Myocyte (in vitro differentiated cells): ENCODE data around the gene POLN. TPM values are rescaled to one million over a fixed set of nuclear protein-coding genes. Genes with fewer than 3 reads are reported as not detected.
A peak's percentile ranks its signal among the peaks of the same experiment; 100 is the strongest.

Experiments used
- DNase-seq: peaks from one replicate; pipeline ENCODE4 v3.0.0-alpha.2; 2012; ENCODE audit warnings: low read depth
- total RNA-seq: library from RNA; depleted of rRNA; stranded (reverse); fragments of >200 nt; gene quantifications from 2 replicates; pipeline ENCODE4 v1.2.3, GENCODE V29; 2014

Gene POLN
- total RNA-seq, 1 donor from 2014 or later, result 7.8 TPM

GRCh38 chr4:2252530-2253091 is 10.7 kb upstream of the POLN start:
- DNase-seq, result no peak

DNA sequence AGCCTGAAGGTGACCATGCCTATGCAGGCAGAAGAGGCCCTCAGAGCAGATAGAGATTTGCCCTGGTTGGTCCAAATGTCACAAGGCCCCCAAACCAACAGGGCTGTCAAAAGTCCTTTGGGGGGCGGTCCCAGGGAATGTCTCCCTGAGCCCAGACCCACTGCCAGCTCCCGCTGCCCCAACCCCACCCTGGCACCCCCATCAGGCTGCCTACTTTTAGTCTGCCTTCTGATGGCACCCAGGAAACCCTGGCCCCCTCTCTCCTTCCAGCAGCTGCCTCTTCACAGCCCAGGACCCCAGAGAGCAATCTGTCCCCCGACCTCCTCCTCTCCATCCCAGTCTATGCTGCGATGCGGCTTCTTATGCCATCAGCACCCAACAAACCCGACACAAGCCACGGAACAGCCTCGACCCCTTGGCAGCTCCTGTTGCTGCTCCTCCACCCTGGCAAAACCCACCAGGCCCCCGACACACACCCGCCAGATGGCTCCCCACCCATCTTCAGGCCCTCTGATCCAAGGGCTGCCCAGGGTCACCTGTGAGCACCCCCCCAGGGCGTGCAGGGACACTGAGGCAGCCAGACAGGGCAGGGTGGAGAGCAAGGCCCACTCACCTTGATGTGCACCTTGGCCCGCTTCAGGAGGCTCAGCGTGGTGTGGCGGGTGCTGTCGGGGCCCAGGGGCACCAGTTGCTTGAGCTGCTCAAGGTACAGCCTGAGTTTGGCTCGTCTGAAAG is 10.0 kb upstream of the POLN start:
- DNase-seq, result no peak

DNA sequence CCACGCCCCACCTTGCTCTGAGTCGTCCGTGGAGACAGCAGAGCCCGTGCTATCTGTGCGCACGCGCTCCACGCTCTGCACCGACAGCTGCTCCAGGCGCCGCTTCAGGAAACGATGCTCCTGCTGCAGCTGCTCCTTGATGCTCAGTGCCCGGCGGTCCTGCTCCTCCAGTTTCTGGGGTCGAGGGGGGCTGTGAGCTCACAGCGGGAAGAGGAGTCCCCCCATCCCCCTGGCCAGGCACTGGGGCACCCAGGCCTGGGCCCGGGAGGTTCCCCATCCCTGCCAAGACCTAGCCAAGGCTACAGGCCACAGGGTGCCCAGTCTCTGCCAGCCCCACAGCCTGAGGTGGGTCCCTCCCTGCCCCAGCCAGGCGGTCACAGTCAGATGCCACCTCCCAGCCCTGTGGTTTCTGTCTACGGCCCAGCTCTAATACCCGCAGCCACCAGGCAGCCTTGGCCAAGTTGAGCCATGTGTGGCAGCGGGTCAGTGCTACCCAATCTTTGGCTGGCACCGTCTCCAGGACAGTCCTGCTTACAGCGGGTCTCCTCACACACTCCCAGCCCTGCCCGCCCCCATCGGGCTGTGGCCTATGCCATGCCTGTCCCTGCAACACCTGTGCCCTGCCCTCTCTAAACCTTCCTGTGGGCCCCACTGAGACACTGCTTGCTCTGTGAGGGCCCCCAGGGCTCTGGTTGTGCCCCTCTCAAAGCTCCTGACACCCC is 9.3 kb upstream of the POLN start:
- DNase-seq, result no peak

DNA sequence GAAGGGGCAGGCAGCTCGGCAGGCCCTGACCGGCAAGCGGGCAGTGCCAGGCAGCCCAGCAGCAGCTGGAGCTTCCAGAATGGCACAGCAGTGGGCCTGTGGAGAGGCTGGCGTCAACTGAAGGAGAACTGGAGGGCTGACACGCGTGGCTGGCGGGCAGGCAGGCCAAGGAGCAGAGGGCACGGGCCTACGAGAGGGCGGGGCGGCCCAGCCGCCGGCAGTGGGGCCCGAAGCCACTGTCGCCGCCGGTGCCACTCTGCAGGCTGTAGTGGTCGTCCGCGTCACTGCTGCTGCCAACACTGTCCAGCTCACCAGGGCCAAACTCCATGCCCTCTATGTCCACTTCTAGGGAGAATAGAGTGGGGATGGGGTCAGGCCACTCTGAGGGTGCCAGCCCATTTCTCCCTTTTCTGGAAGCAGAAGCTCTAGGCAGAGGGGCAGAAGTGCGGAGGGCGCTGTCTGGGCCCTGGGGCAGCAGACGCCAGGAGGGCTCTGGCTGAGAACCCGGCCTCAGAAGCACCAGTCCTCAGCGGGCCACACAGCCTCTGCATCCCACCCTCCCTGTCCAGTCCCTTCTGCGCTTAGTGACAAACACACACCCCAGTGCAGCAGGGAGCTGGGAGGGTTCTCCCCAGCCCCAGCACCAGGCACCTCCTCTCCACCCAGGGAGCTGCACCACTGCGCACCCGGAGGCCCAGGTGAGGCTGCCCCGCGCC is 8.6 kb upstream of the POLN start:
- no peak for DNase-seq

DNA sequence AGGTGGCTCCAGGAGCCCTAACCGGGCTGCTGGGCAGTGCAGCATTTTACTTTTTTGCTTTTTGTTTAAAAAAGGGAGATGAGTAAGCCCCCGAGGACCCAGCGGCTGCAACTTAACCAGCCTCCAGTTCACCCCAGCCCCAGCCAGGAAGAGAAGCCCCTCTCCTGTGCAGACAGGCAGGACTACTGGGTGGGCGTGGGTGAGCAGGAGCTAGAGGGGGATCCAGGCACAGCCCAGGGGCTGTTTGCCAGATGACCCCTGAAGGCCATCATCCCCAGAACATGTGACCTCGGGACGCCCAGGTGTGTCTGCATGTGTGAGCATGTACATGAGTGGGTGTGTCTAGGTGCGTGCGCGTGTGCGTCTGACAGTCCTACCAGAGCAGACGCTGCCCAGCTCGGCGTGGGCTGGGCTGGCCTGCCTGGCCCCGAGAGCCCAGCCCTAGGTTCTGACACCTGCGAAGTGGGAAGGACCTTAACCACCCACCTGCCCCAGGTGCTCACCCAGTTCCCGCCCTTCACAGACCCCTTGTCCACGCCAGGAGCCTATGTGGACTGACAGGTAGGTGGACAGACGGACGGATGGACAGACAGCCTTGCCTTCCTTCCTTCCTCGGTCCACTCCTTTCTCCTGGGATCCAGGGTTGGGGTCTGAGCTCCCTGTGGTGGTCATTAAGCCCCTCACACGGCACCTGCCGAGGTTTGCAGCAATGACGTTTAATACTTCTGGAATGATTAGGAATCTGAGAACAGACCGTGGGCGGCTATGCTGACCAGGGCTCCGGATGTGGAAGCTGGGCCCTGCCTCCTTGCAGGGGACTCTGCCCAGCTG is 7.8 kb upstream of the POLN start:
- no peak for DNase-seq

- no peak for DNase-seq
Observed at GRCh38 chr4:2248821-2249261, 6.9 kb upstream of the POLN start.

DNA sequence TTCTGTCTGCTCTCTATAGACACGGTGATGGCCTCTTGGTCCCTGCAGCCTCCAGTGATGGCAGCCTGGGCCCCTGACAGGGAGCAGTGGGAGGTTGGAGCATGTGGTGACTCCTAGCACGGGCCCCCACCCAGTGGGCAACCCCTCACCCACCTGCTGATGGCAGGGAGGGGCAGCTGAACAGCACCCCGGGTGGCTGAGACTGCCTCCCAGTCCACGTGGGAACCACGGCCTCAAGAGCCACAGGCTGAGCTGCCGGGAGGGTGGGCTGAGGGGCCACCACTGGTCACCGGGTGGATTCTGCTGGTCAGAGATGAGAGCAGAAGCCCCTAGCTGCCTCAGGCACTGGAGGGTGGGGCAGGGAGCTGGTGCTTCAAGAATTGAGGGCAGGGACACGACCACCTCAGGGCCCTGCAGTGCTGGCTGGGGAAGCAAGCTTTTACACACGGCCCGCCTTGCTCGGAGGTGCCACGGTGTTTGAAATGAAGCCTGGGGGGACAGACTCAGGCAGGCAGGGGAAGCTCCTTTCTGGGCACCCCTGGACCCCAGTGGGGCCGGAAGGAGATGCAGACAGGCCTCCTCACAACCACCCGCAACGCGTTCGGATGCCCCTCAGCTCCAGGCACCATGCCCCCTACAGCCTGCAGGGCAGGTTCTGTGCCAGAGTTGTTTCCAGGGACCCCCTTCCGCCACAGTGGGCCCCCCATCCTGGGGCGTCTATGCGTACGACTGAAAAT is 6.3 kb upstream of the POLN start:
- no peak for DNase-seq

DNA sequence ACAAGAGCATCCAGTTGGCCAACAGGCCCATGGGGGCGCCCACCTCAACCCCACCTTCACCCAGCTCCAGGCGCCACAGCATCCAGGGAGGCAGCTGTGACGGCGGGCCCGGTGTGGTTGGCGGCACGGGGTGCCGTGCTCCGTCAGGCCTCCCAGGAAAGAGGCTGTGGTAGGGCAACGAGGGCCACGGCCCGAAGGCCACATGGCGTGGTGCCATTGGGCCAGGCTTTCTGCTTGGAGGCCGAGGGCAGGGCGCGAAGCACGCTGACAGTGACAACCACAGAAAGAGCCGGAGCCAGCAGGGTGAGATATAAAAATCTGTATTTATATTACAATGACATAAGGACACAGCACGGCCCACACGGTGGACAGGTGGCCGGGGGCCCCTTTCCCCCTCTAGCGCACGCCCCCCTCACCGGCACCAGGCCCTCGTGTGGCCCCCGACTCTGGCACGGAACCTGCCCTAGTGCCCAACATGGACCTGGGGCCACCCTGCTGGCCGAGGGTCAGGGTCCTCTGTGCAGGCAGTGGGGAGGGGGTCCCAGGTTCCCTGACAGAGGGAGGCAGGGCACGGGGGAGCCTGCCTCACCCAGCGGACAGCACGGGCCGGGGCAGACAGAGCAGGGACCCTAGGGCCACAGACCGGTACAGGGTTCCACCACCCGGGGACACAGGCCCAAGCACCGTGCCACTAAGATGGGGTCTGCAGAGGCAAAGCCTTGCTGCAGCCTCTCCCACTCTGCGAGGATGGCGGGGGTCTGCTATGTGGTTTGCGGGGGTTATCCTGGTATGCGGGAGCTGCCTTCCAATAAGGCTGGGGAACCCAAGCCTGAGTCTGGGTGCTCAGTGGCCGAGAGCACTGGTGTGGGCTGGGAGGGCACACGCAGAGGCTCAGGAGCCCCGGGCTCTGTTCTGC is 5.5 kb upstream of the POLN start:
- DNase-seq, result no peak

DNA sequence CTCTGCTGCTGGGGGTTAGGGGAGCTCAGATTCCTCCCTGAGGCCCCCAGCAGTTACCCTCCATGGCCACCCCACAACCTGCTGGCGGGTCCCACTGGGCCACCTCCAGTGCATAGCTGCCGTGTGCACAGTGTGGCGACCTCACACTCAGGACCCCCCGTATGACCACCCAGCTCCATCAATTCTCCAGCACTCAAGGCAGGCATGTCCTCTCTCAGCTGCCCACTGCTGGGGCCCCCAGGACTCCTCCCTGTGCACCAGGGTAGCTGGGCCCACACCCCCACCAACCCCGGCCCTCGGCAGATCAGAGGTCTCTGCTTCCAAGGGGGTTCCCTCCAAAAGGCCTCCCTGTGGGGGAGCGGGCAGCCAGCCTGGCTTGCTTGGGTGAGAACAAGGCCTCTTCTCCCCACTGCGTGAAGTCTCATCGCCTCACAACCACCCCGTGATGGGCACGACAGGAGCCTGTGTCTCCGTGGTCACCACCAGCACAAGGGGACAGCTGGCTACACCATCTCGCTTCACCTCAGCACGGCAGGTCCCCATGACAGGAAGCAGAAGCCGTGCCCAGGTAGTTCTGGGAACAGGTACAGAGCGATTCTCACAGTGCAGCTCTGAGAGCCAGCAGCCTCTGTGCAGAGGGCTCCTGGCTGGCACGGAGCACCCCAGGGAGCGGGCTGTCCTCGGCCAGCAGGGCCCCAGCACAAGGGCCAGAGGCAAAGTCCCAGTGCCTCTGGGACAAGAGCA is 4.6 kb upstream of the POLN start:
- no peak for DNase-seq

- no peak for DNase-seq
Observed at GRCh38 chr4:2245787-2246275, 3.9 kb upstream of the POLN start.

GRCh38 chr4:2245057-2245786 is 3.3 kb upstream of the POLN start:
- no peak for DNase-seq

DNA sequence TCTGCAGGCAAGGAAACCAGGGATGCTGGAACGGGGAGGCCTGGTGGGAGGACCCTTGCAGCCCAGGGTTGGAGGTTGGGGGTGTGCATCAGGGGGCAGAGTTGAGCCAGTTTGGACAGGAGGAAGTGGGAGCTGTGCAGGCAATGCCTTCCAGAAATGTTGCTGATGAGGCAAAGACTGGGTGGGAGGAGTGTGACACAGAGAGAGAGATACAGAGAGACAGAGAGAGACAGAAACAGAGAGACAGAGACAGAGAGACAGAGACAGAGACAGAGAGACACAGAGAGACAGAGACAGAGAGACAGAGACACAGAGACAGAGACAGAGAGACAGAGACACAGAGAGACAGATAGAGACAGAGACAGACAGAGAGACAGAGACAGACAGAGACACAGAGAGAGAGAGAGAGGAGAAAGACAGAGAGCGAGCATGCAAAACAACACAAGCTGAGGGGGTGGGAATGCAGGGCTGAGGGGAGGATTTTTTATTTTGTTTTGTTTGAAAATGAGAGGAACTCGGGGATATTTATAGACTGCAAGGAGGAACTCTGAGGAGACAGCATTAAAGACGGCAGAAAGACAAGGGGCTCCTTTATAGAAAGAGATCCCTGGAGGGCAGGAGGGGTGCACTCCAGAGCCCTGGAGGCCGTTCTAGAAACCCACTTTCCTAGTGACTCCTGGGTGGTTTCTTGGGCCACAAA is 1.9 kb upstream of the POLN start:
- peak; percentile 30 for DNase-seq

GRCh38 chr4:2241003-2241402 is 918 bp downstream of the POLN start:
- no peak for DNase-seq

GRCh38 chr4:2236944-2237666 is 4.8 kb downstream of the POLN start:
- DNase-seq, result no peak

- no peak for DNase-seq
Observed at GRCh38 chr4:2231082-2231481, 10.8 kb downstream of the POLN start.

- no peak for DNase-seq
Observed at GRCh38 chr4:2226261-2226660, 15.7 kb downstream of the POLN start.
